Breast epithelium (tissue), 4 donors: Measurements from ENCODE around the gene NEURL3. TPM values are rescaled to one million over a fixed set of nuclear protein-coding genes. Genes with fewer than 3 reads are reported as not detected.
A peak's percentile ranks its signal among the peaks of the same experiment; 100 is the strongest.

ENCODE experiments used
- DNase-seq, 2 donors: peaks; one replicate each; pipeline ENCODE4 v3.0.0-alpha.2; 2019; ENCODE audit warnings: low spot score in 2 of 2
- H3K27ac ChIP-seq, 2 donors: fragments of 200-600 bp; sonication (generic) in 1 of 2; one replicate each; pipeline ENCODE4 v1.5.1; 2016 to 2019; ENCODE audit warnings: mild to moderate bottlenecking in 1 of 2
- H3K27me3 ChIP-seq, 2 donors: fragments of 200-600 bp; sonication (generic) in 1 of 2; one replicate each; pipeline versions ENCODE4 v1.5.1 to v1.6.0; 2017 to 2019; ENCODE audit warnings: control low read depth in 1 of 2, mild to moderate bottlenecking in 1 of 2
- H3K36me3 ChIP-seq: fragments of 200-600 bp; one replicate; pipeline ENCODE4 v1.5.1; 2019
- H3K4me1 ChIP-seq, 2 donors: fragments of 200-600 bp; sonication (generic); one replicate each; pipeline ENCODE4 v1.5.1; 2016 to 2019; ENCODE audit warnings: control low read depth in 1 of 2
- H3K4me3 ChIP-seq, 3 donors: fragments of 200-600 bp; sonication (generic); 1 replicate in 2 of 3; 2 replicates in 1 of 3; pipeline ENCODE4 v1.5.1; 2016 to 2019; ENCODE audit warnings: mild to moderate bottlenecking in 3 of 3, moderate library complexity in 2 of 3
- H3K9me3 ChIP-seq, 2 donors: fragments of 200-600 bp; sonication (generic) in 1 of 2; one replicate each; pipeline ENCODE4 v1.5.1; 2016 to 2019; ENCODE audit warnings: control low read depth in 1 of 2
- CTCF ChIP-seq, 3 donors: fragments of 450-650 bp; IDR thresholded peaks; one replicate each; pipeline ENCODE4 v1.5.1; 2016 to 2017; ENCODE audit warnings: antibody characterized with exemption in 3 of 3, mild to moderate bottlenecking in 3 of 3, moderate library complexity in 3 of 3
- POLR2A ChIP-seq: fragments of 450-650 bp; IDR thresholded peaks from one replicate; pipeline ENCODE4 v1.6.1; 2016; ENCODE audit warnings: antibody characterized with exemption, mild to moderate bottlenecking, moderate library complexity
- POLR2AphosphoS5 ChIP-seq, 3 donors: sonication (generic); formaldehyde crosslinking; IDR thresholded peaks; one replicate each; pipeline ENCODE4 v1.6.1; 2017; ENCODE audit warnings: antibody characterized with exemption in 3 of 3
- intact Hi-C: fragments of 100-400 bp; cut with DNase I; formaldehyde crosslinking; loops from one replicate; pipeline ENCODE4 v1.15.1; 2023; ENCODE audit warnings: low total_unique reads
- total RNA-seq, 3 donors: library from RNA; depleted of rRNA; stranded (reverse); fragments of >200 nt; gene quantifications; one replicate each; pipeline ENCODE4 v1.1.0, GENCODE V29; 2016

Gene NEURL3
- total RNA-seq, 3 donors from 2014 or later, result 4.3 to 6.1 TPM; not detected in 1

GRCh38 chr2:96552315-96553175 lies 47.4 kb upstream of the NEURL3 start:
- intact Hi-C loops, result loop anchor here (5.0 kb wide), 2 partner anchors 140 to 1280 kb away; no protein-coding TSS in a partner anchor
- no peak for DNase-seq
- Histone ChIP-seq H3K9me3 (no peaks in the 10 kb centered on the region), H3K36me3 (peaks cover 13% of the 10 kb centered on the region), H3K27me3 (no peaks in the 10 kb centered on the region), H3K4me1 (peaks cover 0 to 2% of the 10 kb centered on the region in 2 donors), H3K4me3 (no peak overlapping the region), H3K27ac (peak overlapping the region in 1 of 2 donors; percentile 25)
- TF ChIP-seq POLR2AphosphoS5 (IDR thresholded peaks at IDR 0.05), result no peak

GRCh38 chr2:96551605-96552314 lies 46.6 kb upstream of the NEURL3 start:
- Histone ChIP-seq H3K36me3 (peaks cover 13% of the 10 kb centered on the region), H3K4me3 (no peak overlapping the region), H3K4me1 (peaks cover 0 to 2% of the 10 kb centered on the region in 2 donors), H3K27ac (no peak overlapping the region), H3K27me3 (no peaks in the 10 kb centered on the region), H3K9me3 (no peaks in the 10 kb centered on the region)
- DNase-seq, result no peak
- TF ChIP-seq CTCF (IDR thresholded peaks at IDR 0.05), result no peak
- intact Hi-C loops, result loop anchor here (5.0 kb wide), 2 partner anchors 139 to 1281 kb away; no protein-coding TSS in a partner anchor

- no peak for TF ChIP-seq CTCF (IDR thresholded peaks at IDR 0.05)
- no peak for TF ChIP-seq POLR2AphosphoS5 (IDR thresholded peaks at IDR 0.05)
- TF ChIP-seq POLR2A, result no peak
- H3K27ac ChIP-seq, result no peak overlapping the region
- no peak for DNase-seq
- H3K27me3 ChIP-seq, result no peaks in the 10 kb centered on the region
- H3K9me3 ChIP-seq, result no peaks in the 10 kb centered on the region
- H3K4me1 ChIP-seq, result peaks cover 0 to 2% of the 10 kb centered on the region in 2 donors
- intact Hi-C loops, result loop anchor here (5.0 kb wide), 2 partner anchors 139 to 1281 kb away; no protein-coding TSS in a partner anchor
- H3K4me3 ChIP-seq, result no peak overlapping the region
- peaks cover 13% of the 10 kb centered on the region for H3K36me3 ChIP-seq
These were observed 45.8 kb upstream of the NEURL3 start for GRCh38 chr2:96550787-96551604.

- intact Hi-C loops, result loop anchor here (5.0 kb wide), 2 partner anchors 138 to 1282 kb away; no protein-coding TSS in a partner anchor
- TF ChIP-seq CTCF (IDR thresholded peaks at IDR 0.05) (peak in 1 of 3 donors; percentile 12), POLR2A (no peak), POLR2AphosphoS5 (IDR thresholded peaks at IDR 0.05) (no peak)
- H3K9me3 ChIP-seq, result no peaks in the 10 kb centered on the region
- H3K4me1 ChIP-seq, result peaks cover 0 to 2% of the 10 kb centered on the region in 2 donors
- peak overlapping the region in 1 of 2 donors; percentile 61 for H3K27ac ChIP-seq
- DNase-seq, result no peak
- H3K27me3 ChIP-seq, result no peaks in the 10 kb centered on the region
- peaks cover 13% of the 10 kb centered on the region for H3K36me3 ChIP-seq
- no peak overlapping the region for H3K4me3 ChIP-seq
These were observed 45.0 kb upstream of the NEURL3 start for GRCh38 chr2:96549967-96550786.

- Histone ChIP-seq H3K4me1 (peaks cover 0 to under 1% of the 10 kb centered on the region in 2 donors), H3K4me3 (no peak overlapping the region), H3K27ac (peak overlapping the region; percentile 18 to 61), H3K9me3 (no peaks in the 10 kb centered on the region), H3K27me3 (no peaks in the 10 kb centered on the region), H3K36me3 (peaks cover 13% of the 10 kb centered on the region)
- DNase-seq, result peak in 1 of 2 donors; percentile 22
- TF ChIP-seq POLR2A (no peak), POLR2AphosphoS5 (IDR thresholded peaks at IDR 0.05) (no peak), CTCF (IDR thresholded peaks at IDR 0.05) (no peak)
- intact Hi-C loops, result no loop called here
These were observed 44.3 kb upstream of the NEURL3 start for GRCh38 chr2:96549466-96549785.
